IPS-NIHi7 (cell line): ENCODE results near the gene BRD1.
"Not testable (repeated sequence)": the region's sequence is repeated elsewhere in the genome, so short reads cannot be mapped to it uniquely, and the experiment has no call there.

Experiments used
- DNase-seq: peaks from one replicate; pipeline ENCODE4 v3.0.0; 2012; ENCODE audit warnings: mixed read lengths; ENCODE audit errors: extremely low spot score

BRD1 gene

DNA sequence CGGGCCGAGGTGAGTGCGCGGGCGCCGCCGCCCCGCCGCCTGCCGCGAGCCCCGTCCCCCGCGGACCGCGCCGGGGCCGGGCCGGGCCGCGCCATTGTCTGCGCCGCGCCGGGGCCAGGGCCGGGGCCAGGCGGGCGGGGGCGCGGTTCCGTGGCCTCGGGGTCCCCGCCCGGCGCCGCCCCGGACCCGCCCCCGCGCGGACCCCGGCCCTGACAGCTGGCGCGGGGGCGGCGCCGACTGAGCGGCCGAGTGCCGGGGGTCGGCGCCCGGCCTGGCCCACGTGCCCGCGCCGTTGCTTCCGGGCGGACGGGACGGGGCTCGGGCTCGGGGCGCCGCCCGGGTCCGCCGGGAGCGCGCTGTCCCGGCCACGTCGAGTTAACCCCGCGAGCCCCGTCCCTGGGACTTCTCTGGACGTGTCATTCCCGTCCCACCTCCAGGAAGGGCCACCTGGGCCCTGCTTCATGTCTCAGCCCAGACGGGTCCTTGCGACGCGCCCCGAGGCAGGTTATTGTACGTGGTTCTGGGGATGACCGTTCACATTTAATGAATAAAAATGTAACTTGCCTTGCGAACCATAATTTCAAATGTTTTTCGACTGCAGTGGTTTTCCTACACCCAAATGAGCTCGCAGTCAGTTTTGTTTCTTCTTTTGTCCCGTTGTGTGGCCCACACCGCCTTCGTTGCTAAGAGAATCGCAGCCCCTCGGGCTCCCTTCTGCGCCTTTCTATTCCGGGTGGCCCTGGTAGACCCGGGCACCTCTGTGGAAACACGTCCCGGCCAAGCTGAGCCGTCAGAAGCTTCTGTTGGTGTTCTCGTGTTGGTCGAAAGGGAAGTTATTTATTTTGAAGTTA, 26.5 kb upstream of the BRD1 start:
- peak; percentile 58 for DNase-seq

DNA sequence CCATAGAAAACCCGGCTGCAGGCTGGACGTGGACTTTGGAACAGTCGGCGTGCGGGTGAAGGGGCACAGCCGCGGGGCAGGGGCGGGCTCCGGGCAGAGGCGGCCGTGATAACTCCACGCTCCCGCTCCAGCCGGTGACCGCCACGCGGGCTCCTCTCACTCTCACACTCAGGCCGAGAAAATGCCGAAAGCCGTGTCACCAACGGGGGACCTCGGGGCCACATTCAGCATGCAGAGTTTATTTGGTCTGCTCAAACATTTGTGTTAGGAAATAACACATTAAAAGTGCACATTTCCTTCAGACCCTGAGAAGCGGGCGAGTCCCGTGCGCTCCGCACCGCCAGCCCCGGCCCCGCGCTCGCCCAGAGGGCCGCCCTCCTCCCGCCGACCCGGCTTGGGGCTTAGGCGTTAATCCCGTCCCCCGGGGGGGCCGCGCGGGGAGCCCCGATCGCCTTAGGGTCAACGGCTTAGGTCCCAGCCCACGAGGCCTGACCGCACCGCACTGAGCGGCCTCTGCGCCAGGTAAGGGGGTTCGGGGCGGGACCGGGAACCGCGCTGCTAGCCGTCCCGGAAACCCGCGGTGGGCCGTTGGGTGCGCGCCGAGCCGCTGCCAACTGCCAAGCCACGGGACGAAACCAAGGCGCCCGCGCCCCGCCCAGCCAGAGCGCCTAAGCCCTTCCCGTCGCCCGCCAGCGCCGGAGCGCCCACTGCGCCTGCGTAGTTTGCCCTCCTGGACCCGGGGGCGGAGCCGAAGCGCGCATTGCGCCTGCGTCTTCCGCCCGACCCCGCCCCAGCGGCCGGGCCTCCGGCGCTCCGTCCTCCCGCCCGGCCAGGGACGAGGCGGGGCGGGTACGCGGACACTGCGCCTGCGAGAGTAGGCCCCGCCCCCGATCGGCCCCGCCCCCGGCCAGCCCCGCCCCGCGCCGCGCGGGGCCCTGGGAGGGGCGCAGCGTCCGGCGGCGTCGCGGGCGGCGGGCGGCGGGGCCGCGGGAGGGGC, 25.5 kb upstream of the BRD1 start, which contains the start of gene ZBED4:
TSS of gene ZBED4 (plus strand) at position 947 of the 997 bp plus-strand sequence. CDS start 29,819 bp downstream, outside the sequence.
- DNase-seq: peak; percentile 99

DNA sequence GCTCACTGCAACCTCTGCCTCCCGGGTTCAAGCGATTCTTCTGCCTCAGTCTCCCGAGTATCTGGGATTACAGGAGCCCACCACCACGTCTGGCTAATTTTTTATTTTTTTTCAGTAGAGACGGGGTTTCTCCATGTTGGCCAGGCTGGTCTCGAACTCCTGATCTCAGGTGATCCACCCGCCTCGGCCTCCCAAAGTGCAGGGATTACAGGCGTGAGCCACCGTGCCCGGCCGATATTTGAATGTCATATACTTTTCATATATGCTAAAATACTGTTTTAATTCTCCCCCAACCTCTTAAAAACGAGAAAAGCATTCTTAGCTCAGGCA, 24.9 kb upstream of the BRD1 start:
- DNase-seq: not testable (repeated sequence)

GRCh38 chr22:49850959-49851802, 23.5 kb upstream of the BRD1 start:
- no peak for DNase-seq

- no peak for DNase-seq
Measured at GRCh38 chr22:49850021-49850911, 22.6 kb upstream of the BRD1 start.

DNA sequence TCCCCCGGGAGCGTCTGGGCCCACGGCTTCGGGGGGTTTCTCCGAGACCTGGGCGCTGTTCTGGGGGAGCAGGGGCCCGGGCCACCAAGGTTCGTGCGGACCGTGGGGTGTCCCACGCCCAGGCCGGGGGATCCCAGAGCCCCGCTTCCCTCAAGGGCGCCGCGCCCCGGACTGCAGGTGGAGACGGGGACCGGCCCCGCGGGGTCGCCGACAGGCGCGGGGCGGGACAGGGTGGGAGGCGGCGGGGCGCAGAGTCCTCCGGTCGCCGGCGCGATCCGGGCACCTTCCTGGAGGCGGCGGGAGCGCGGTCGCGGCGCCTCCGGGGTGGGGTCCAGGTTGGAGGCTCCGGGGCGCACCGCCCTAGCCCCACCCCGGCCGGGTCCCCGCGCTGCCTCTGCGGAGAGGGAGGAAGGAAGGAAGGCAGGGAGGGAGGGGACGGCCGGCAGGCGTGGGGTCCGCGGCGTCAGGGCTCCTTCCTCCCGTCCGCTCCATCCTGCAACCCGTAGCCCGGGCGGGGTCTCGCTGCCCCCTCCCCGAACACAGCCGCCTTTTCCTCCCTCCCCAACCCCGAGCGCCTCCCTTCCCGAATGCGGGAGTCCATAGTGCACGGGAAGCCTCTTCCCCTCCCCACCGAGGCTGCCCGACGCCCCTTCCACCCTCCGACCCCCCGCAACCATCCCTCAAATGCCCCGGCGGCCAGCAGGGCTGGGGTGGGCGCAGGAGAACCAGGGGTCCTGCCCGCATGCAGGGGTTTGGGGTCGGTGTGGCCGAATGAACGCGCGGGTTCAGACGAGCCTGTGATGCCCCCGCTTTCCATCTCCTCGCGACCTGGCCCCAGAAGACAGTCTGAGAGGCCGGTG, 21.7 kb upstream of the BRD1 start:
- no peak for DNase-seq

- DNase-seq: no peak
Measured at GRCh38 chr22:49848690-49849160, 21.1 kb upstream of the BRD1 start.

- DNase-seq: no peak
Measured at GRCh38 chr22:49847751-49848689, 20.3 kb upstream of the BRD1 start.

GRCh38 chr22:49845666-49846459, 18.2 kb upstream of the BRD1 start:
- no peak for DNase-seq

GRCh38 chr22:49845241-49845640, 17.6 kb upstream of the BRD1 start:
- DNase-seq: no peak

DNA sequence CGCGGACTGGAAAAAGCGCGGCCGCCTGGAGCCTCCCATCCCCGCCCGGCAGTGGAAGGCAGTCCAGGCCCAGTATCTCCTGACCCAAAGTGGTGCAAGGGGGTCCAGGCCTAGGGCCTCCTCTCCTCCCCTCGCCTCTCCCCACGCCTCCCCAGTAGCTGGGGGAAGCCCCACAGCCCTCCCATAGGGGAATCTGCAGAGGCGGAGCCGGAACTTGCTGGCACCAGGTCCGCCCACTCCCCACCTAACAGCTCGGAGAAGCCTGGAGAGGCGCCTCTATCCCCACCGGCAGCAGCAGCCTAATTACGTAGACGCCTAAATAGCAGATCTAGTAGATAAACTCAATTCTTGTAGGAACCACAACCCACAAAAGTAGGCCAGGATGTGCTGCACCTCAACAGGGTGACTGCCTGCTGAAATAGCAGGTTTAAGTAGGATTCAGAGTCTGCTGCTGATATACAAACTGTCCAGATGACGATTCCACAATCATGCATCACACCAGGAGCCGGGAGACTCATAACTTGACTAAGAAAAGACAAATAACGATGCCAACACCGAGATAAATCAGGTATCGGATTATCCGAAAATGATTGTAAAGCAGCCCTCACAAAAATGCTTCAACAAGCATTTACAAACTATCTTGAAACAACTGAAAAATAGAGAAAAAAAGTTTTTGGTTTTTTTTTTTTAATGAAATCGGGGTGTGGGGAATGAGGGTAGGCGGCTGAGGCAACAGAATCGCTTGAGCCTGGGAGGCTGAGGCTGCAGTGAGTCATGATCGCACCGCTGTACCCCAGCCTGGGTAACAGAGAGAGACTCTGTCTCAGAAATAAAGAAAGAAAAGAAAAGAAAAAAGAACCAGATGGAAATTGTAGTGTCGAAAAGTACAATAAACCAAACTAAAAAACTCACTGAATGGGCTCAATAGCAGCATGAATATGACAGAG, 11.4 kb upstream of the BRD1 start:
- peak; percentile 58 for DNase-seq

GRCh38 chr22:49833340-49834007, 5.8 kb upstream of the BRD1 start:
- no peak for DNase-seq

DNA sequence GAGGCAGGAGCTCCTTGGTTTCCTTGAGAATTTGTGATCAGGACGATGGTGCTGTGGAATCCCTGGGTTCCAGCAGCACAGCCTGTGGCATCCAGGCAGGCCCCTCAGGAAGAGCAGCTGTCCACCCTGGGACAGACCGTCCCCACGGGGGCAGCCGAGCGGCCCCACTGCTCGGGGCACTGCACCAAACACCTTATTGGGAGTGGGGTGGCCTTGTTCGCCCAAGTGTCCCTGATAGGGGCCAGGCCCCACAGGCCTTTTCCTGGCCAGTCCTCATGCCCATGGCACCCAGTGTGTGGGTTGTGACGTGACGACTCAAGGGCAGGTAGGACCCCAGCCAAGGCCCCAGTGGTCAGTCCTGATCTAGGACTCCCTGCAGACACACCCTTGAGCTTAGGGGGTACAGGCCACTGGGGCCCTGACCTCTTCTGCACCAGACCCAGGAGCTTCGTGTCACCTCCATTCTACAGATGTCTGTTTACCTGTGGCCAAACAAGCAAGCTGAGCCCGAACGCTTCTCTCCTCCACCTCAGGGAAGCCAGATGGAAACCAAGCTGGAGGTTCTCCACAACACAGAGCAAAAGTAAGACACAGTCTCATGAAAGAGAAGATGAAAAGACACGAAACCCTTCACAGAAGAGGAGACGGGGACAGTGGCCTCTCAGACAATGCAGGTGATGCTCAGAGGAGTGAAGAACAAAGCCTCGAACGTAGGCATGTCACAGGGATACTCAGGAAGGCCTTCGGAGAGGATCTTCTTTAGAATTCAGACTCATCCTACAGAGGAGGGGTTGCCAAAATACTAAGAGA, 1.6 kb upstream of the BRD1 start:
- DNase-seq: no peak

GRCh38 chr22:49828599-49828965, 909 bp upstream of the BRD1 start:
- DNase-seq: no peak

DNA sequence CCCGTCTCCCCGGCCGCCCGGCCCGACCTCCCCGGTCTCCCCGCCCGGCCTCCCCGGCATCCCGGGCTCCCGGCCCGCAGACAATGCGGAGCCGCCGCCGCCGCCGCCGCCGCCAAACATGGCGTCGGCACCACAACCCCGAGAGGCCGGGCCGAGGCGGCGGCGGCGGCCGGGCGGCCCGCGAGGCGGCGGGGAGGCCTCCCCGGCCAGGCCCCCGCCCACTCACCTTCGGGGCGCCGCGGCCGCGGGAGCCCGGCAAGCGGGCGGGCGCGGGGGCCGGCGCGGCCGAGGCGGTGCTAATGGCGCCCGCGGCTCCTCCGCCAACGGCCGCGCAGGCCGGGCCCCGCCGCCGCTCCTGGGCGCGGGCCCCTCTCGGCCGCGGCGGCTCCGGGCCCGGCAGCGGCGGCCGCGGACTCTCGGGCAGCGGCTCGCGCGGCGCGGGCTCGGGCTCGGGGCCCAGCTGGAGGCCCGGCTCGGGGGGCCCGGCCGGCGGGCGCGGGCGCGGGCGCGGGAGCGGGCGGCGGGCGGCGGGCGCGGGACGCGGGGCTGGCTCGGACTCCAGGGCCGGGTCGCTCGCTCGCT, 311 bp downstream of the BRD1 start:
- no peak for DNase-seq
